HUES64 (cell line): ENCODE data around the gene UNC5B.

Experiments used
- H3K27ac ChIP-seq: 2 replicates; pipeline ENCODE4 v1.7.0; 2013; ENCODE audit warnings: low read depth, low read length, inconsistent platforms
- H3K27me3 ChIP-seq: 2 replicates; pipeline ENCODE4 v1.6.1; 2013; ENCODE audit warnings: mild to moderate bottlenecking, low read length; ENCODE audit not compliant: insufficient read depth
- H3K36me3 ChIP-seq: 2 replicates; pipeline ENCODE4 v1.6.1; 2013; ENCODE audit warnings: mild to moderate bottlenecking, low read length; ENCODE audit not compliant: insufficient read depth
- H3K4me1 ChIP-seq: 2 replicates; pipeline ENCODE4 v1.6.1; 2013; ENCODE audit warnings: mild to moderate bottlenecking, low read length, moderate library complexity; ENCODE audit not compliant: insufficient read depth
- H3K4me3 ChIP-seq: 2 replicates; pipeline ENCODE4 v1.5.1; 2013; ENCODE audit warnings: mild to moderate bottlenecking, low read length, moderate library complexity
- H3K9ac ChIP-seq: 2 replicates; pipeline ENCODE4 v1.6.1; 2013; ENCODE audit warnings: mild to moderate bottlenecking, low read depth, low read length
- H3K9me3 ChIP-seq: 2 replicates; pipeline ENCODE4 v1.6.1; 2013; ENCODE audit warnings: low read depth, low read length; ENCODE audit not compliant: insufficient read depth
- WGBS: fragments of 150-250, 120-280 bp; methylation state at CpG from one replicate; pipeline ENCODE4 v1.1.7; 2013; ENCODE audit warnings: missing lambda C conversion rate; 5-methylcytosine and 5-hydroxymethylcytosine counted together

UNC5B gene

DNA sequence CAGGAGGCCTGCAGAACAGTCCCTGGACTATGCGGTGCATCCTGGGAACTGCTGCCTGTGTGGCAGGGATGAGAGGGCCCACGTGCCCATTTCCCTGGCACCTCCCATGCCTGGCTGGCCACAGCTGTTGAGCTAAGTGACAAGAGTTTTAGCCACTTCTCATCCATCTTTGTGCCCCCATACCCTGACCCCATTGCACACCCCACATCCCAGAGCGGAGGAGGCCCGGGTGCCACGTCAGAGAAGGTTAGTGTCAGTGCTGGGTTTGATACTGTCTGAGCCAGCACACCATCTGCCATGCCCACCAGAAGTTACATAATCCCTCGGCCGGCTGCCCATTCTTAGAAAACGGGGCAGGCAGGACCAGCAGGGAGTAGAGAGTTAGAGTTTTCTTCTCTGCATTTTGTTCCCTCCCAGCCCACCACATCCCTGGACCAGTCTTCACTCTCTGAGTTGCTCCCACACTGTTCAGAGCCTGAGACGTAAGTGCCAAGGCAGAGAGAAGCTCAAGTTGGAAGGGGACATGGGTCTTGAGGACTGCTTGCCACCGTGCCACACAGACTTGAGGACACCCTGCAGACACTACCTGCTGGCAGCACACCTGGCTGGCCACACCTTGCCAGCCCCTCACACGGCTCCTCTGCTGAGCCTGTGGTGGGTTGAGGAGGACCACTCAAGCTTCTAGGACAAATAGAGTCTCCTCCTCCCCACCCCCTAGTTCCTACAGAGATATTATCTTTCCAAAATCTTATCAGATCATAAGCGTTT is 13.1 kb downstream of the UNC5B start:
- Histone ChIP-seq H3K27me3 (no peaks in the 10 kb centered on the region), H3K4me3 (no peak overlapping the region), H3K36me3 (no peaks in the 10 kb centered on the region), H3K9ac (no peak overlapping the region), H3K4me1 (peaks cover 15% of the 10 kb centered on the region), H3K9me3 (no peaks in the 10 kb centered on the region), H3K27ac (no peak overlapping the region)
- WGBS: 90% methylated on average over 10 of the region's 12 CpGs

DNA sequence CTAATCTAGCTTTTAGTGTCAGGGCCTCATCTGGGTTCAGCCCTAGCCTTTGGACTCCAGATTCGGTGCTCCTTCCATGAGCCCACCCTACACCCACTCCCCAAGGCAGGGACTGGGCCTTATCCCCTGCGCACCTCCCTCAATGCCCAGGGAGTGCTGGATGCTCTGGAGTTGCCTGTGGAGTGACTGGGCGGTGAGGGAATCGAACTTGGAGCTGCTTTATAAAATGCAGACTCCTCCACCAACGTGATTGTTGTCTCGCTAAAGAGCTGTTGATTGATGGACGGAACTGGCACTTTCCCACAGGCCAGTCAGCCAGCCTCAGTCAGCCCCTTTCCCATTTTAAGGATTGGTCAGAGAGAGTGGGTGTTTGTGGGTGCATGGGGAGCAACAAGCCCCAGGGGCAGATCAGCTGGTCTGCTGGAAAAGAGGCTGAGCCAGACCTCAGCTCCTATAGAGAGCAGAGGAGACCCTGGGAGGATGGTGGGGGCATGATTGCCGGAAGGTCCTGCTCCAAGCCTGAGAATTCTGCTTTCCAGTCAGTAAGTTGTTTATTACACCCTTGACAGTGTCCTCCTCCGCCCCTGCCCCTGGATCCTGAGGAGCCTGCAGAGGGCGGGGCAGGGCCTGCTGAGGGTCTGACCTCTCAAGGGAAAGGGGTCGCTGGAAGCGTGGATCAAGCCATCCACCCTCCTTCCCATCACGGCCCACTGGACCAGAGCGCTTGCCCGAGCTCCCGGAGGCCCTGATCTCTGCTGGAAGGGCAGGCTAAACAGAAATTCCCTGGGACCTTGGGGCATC is 16.7 kb downstream of the UNC5B start:
- Histone ChIP-seq H3K4me3 (no peak overlapping the region), H3K27ac (no peak overlapping the region), H3K36me3 (no peaks in the 10 kb centered on the region), H3K9me3 (no peaks in the 10 kb centered on the region), H3K9ac (no peak overlapping the region), H3K27me3 (no peaks in the 10 kb centered on the region), H3K4me1 (no peaks in the 10 kb centered on the region)
- 79% methylated on average over 16 of the region's 16 CpGs for WGBS

DNA sequence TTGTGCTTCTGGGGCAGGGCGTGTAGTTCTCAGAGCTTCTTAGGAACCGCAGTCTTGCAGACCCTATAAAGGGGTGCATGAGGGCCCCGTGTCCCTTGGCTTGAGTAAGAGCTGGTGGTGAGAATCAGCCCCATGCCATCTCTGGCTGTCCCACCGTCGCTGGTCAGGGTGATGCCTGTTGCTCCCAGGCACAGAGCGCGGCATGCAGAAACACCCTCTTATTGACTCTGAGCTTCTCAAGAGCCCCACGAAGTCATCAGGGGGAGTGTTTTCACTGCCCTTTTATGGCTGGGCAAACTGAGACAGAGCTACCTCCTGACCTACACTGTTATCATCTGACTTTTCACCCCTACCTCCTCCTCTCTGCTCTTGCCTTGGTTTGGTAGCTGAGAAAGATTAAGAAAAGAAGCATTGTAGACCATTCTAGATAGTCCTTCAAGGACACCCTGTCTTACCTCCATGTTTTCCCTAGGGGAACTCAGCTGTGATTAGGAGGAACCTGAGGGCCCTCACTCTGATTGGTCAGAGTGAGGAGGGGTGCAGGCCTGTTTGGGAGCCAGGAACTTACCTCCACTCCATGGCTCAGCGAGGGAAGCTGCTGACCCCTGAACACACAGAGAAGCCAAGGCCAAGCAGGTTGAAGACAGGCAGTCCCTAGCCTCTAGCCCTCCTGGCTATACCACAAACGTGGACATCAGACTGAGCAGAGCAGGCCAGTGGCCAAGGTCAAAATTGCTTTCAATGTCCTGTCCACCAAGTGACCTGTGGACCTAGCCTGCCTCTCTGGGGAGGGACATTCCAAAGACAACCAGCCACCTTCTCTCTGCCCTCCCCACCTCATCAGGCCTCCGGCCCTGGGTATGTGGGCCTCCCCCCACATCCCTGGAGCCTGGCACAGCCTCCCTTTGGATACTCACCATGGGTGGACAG is 17.6 kb downstream of the UNC5B start:
- Histone ChIP-seq H3K4me1 (peaks cover under 1% of the 10 kb centered on the region; the same call in 1 of the 2 replicates), H3K9me3 (no peaks in the 10 kb centered on the region), H3K27me3 (no peaks in the 10 kb centered on the region), H3K36me3 (no peaks in the 10 kb centered on the region), H3K9ac (no peak overlapping the region), H3K4me3 (no peak overlapping the region), H3K27ac (no peak overlapping the region)
- WGBS: 86% methylated on average over 11 of the region's 11 CpGs

GRCh38 chr10:71230656-71231025 is 18.3 kb downstream of the UNC5B start:
- Histone ChIP-seq H3K27ac (no peak overlapping the region), H3K4me3 (no peak overlapping the region), H3K36me3 (no peaks in the 10 kb centered on the region), H3K4me1 (peaks cover 3% of the 10 kb centered on the region; the same call in 1 of the 2 replicates), H3K27me3 (no peaks in the 10 kb centered on the region), H3K9me3 (no peaks in the 10 kb centered on the region), H3K9ac (no peak overlapping the region)
- 100% methylated on average over 1 of the region's 1 CpG for WGBS

- Histone ChIP-seq H3K9me3 (no peaks in the 10 kb centered on the region), H3K4me1 (peaks cover 7% of the 10 kb centered on the region; the same call in 1 of the 2 replicates), H3K27ac (no peak overlapping the region), H3K27me3 (no peaks in the 10 kb centered on the region), H3K36me3 (no peaks in the 10 kb centered on the region), H3K9ac (no peak overlapping the region), H3K4me3 (no peak overlapping the region)
- 83% methylated on average over 11 of the region's 11 CpGs for WGBS
Measured at GRCh38 chr10:71231206-71231605, 18.8 kb downstream of the UNC5B start.

- WGBS: 82% methylated on average over 13 of the region's 13 CpGs
- no peaks in the 10 kb centered on the region for H3K36me3 ChIP-seq
Measured at GRCh38 chr10:71232089-71232998, 20.0 kb downstream of the UNC5B start.

GRCh38 chr10:71233482-71233892 is 21.1 kb downstream of the UNC5B start:
- H3K27me3 ChIP-seq: no peaks in the 10 kb centered on the region

More at GRCh38 chr10:71232089-71232998, 20.0 kb downstream of the UNC5B start:
- Histone ChIP-seq H3K4me3 (no peak overlapping the region), H3K9me3 (no peaks in the 10 kb centered on the region), H3K4me1 (peaks cover 11% of the 10 kb centered on the region), H3K9ac (no peak overlapping the region), H3K27ac (no peak overlapping the region), H3K27me3 (no peaks in the 10 kb centered on the region)

GRCh38 chr10:71234004-71234894 is 21.9 kb downstream of the UNC5B start:
- Histone ChIP-seq H3K36me3 (no peaks in the 10 kb centered on the region), H3K9ac (no peak overlapping the region), H3K27me3 (no peaks in the 10 kb centered on the region), H3K27ac (no peak overlapping the region), H3K4me3 (no peak overlapping the region), H3K4me1 (peaks cover 18% of the 10 kb centered on the region), H3K9me3 (no peaks in the 10 kb centered on the region)
- 78% methylated on average over 9 of the region's 10 CpGs for WGBS

More at GRCh38 chr10:71233482-71233892, 21.1 kb downstream of the UNC5B start:
- H3K4me3 ChIP-seq: no peak overlapping the region
- peaks cover 18% of the 10 kb centered on the region for H3K4me1 ChIP-seq
- H3K36me3 ChIP-seq: no peaks in the 10 kb centered on the region
- H3K27ac ChIP-seq: no peak overlapping the region
- H3K9ac ChIP-seq: no peak overlapping the region
- no peaks in the 10 kb centered on the region for H3K9me3 ChIP-seq
- WGBS: 87% methylated on average over 3 of the region's 3 CpGs

- no peak overlapping the region for H3K4me3 ChIP-seq
- 60% methylated on average over 16 of the region's 16 CpGs for WGBS
- H3K27ac ChIP-seq: no peak overlapping the region
- no peak overlapping the region for H3K9ac ChIP-seq
- no peaks in the 10 kb centered on the region for H3K27me3 ChIP-seq
- H3K9me3 ChIP-seq: no peaks in the 10 kb centered on the region
- H3K4me1 ChIP-seq: peaks cover 18% of the 10 kb centered on the region
- no peaks in the 10 kb centered on the region for H3K36me3 ChIP-seq
Measured at GRCh38 chr10:71234970-71235685, 22.8 kb downstream of the UNC5B start.
